Ovary (tissue), 9 donors: ENCODE measurements around the gene RNF6. TPM values are rescaled to one million over a fixed set of nuclear protein-coding genes. Genes with fewer than 3 reads are reported as not detected.

Experiments used
- DNase-seq, 5 donors: peaks; one replicate each; pipeline ENCODE4 v3.0.0-alpha.2; 2019 to 2020
- H3K27ac ChIP-seq, 2 donors: fragments of 200-600 bp; one replicate each; pipeline versions ENCODE4 v1.5.1 to v1.8.0; 2019 to 2022
- H3K27me3 ChIP-seq: fragments of 200-600 bp; one replicate; pipeline ENCODE4 v1.8.0; 2022
- H3K36me3 ChIP-seq: fragments of 200-600 bp; sonication (generic); one replicate; pipeline ENCODE4 v1.5.1; 2019
- H3K4me1 ChIP-seq: one replicate; pipeline ENCODE4 v1.8.1; 2013; ENCODE audit warnings: mild to moderate bottlenecking, moderate library complexity; ENCODE audit not compliant: insufficient read depth
- H3K4me3 ChIP-seq: fragments of 200-600 bp; sonication (generic); one replicate; pipeline ENCODE4 v1.5.1; 2017
- H3K9me3 ChIP-seq, 2 donors: fragments of 200-600 bp in 1 of 2; sonication (generic) in 1 of 2; one replicate each; pipeline versions ENCODE4 v1.5.1 to v1.8.1; 2013 to 2019; ENCODE audit warnings: mild to moderate bottlenecking in 1 of 2, moderate library complexity in 1 of 2
- EP300 ChIP-seq: sonication (generic); formaldehyde crosslinking; IDR thresholded peaks from one replicate; pipeline ENCODE4 v1.6.1; 2017; ENCODE audit warnings: antibody characterized with exemption
- POLR2A ChIP-seq: fragments of 450-650 bp; IDR thresholded peaks from one replicate; pipeline ENCODE4 v1.6.1; 2017; ENCODE audit warnings: antibody characterized with exemption, mild to moderate bottlenecking, moderate library complexity
- WGBS, 3 donors: extraction: QIAGEN DNeasy Blood & Tissue Kit in 1 of 3; methylation state at CpG; one replicate each; pipeline versions ENCODE4 v1.1.5 to v1.1.7; 2013 to 2017; 5-methylcytosine and 5-hydroxymethylcytosine counted together
- intact Hi-C, 4 donors: fragments of 100-400 bp; cut with DNase I; formaldehyde crosslinking; loops; one replicate each; pipeline versions ENCODE4 v1.11.0 to v1.15.1; 2022 to 2023
- polyA plus RNA-seq, 2 donors: library from polyadenylated mRNA; stranded (reverse); fragments of 200-250 nt in 1 of 2; fragments of 350-450 nt in 1 of 2; fragmentation: Illumina TruSeq in 1 of 2; extraction: RNeasy Lipid Tissue Mini Kit (QIAGEN cat#74804) in 1 of 2; gene quantifications; one replicate each; pipeline ENCODE4 v1.2.3, GENCODE V29; 2013 to 2014
- total RNA-seq, 7 donors: library from RNA; depleted of rRNA in 2 of 7; stranded (reverse); fragments of >200 nt in 2 of 7; fragmentation: NEBNext Ultra II Directional in 3 of 7; extraction: Animal tissue kit (Norgen Biotek cat#: 25700) in 3 of 7; gene quantifications; one replicate each; pipeline versions ENCODE4 v1.1.0 to v1.2.4, GENCODE V29; 2016 to 2023
- TF ChIP-seq, protein P1 (sequence below), 3 donors: fragments of 450-650 bp in 2 of 3; fragments of 200-600 bp in 1 of 3; IDR thresholded peaks; one replicate each; pipeline versions ENCODE4 v1.5.1 to v1.8.0; 2016 to 2022; ENCODE audit warnings: antibody characterized with exemption in 3 of 3, mild to moderate bottlenecking in 1 of 3
- donor health status: DM: no; HTN: no; CAD: no; lungs with moderate emphysema.
- donor health status: DM: no; HTN: no; CAD: no.
- donor health status: Bipolar disorder and iron deficiency.
- donor health status: DM: yes; HTN: yes; CAD: no.
- donor health status: DM: no; HTN: no; CAD: no.
- donor health status: DM: yes; HTN: yes; CAD: no.

RNF6 gene
- total and polyA plus RNA-seq, 9 donors, result 10.7 to 26.2 (median 16.4) TPM

DNA sequence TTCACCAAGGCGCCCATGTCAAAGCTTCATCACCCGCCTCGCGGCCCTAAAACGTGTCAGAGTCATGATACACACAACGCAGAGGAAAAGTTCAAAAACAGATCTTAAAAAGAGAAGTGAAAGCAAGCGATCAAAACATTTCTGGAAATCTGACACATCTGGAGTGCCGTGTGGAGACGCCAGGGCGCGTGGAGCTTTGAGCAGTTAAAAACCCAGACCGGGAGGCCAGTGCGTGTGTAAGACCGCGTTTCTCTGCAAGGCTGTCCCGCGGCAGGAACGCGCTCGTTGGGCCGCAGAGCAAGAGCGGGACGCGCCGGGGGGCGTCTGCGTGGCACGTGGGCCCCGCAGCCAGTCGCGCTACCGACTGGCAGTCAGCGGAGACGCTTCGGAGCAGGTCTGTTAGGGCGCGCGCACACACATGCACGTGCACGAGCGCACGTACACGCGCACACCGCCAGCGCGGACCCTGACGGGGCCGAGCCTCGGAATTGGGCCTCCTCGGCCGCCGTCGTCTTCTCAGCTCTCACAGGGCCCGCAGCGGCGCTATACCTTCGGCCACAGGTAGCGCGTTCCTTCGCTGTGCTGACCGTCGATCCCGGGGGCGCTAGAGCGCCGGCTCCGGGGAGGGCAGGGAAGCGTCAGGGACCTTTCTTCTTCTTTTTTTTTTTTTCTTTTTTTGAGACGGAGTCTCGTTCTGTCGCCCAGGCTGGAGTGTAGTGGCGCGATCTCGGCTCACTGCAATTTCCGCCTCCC lies 35.8 kb downstream of the RNF6 start:
- TF ChIP-seq EP300, result no peak
- TF ChIP-seq, protein P1, sequence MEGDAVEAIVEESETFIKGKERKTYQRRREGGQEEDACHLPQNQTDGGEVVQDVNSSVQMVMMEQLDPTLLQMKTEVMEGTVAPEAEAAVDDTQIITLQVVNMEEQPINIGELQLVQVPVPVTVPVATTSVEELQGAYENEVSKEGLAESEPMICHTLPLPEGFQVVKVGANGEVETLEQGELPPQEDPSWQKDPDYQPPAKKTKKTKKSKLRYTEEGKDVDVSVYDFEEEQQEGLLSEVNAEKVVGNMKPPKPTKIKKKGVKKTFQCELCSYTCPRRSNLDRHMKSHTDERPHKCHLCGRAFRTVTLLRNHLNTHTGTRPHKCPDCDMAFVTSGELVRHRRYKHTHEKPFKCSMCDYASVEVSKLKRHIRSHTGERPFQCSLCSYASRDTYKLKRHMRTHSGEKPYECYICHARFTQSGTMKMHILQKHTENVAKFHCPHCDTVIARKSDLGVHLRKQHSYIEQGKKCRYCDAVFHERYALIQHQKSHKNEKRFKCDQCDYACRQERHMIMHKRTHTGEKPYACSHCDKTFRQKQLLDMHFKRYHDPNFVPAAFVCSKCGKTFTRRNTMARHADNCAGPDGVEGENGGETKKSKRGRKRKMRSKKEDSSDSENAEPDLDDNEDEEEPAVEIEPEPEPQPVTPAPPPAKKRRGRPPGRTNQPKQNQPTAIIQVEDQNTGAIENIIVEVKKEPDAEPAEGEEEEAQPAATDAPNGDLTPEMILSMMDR (IDR thresholded peaks at IDR 0.05), result peak; percentile 41 to 62 (median 57)
- Histone ChIP-seq H3K27me3 (no peaks in the 10 kb centered on the region), H3K9me3 (no peaks in the 10 kb centered on the region), H3K27ac (peak overlapping the region; percentile 55 to 81), H3K4me1 (peaks cover 9% of the 10 kb centered on the region), H3K4me3 (peak overlapping the region; percentile 62), H3K36me3 (no peaks in the 10 kb centered on the region)
- WGBS, 3 donors, result 0 to 1% (median 1%) methylated on average over 65 to 76 of the region's 76 CpGs
- intact Hi-C loops, result loop anchor here (5.0 to 10.0 kb wide), 5 partner anchors 299 to 749 kb away; no protein-coding TSS in a partner anchor
- DNase-seq, result peak; percentile 85 to 92 (median 91)

DNA sequence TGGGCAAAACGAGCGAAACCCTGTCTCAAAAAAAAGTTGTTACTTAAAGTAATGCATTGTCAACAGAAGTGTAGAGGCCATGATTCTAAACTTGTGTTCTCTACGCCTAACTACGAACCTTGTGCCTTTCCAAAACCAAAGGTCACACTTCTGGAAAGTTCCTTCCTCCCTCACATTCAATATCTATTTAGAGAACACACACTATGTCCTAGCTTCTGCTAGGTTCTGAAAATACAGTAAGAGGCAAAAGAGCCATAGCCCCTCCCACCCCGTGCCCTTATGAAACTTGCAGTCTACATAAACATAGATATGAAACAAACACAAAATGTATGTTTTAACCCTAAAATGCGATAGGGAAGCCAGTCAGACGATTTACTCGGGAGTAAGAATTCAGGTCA lies 36.4 kb downstream of the RNF6 start:
- peak overlapping the region; percentile 62 for H3K4me3 ChIP-seq
- no peaks in the 10 kb centered on the region for H3K9me3 ChIP-seq
- no peaks in the 10 kb centered on the region for H3K27me3 ChIP-seq
- intact Hi-C loops, result loop anchor here (5.0 to 10.0 kb wide), 5 partner anchors 299 to 749 kb away; no protein-coding TSS in a partner anchor
- H3K36me3 ChIP-seq, result no peaks in the 10 kb centered on the region
- TF ChIP-seq EP300, result no peak
- TF ChIP-seq POLR2A, result no peak
- TF ChIP-seq, protein P1 (IDR thresholded peaks at IDR 0.05), result no peak
- WGBS, 3 donors, result 30 to 31% (median 31%) methylated on average over 8 of the region's 8 CpGs
- H3K4me1 ChIP-seq, result peaks cover 9% of the 10 kb centered on the region
- peak overlapping the region in 1 of 2 donors; percentile 81 for H3K27ac ChIP-seq
- peak in 3 of 5 donors; percentile 17 to 39 (median 22) for DNase-seq

DNA sequence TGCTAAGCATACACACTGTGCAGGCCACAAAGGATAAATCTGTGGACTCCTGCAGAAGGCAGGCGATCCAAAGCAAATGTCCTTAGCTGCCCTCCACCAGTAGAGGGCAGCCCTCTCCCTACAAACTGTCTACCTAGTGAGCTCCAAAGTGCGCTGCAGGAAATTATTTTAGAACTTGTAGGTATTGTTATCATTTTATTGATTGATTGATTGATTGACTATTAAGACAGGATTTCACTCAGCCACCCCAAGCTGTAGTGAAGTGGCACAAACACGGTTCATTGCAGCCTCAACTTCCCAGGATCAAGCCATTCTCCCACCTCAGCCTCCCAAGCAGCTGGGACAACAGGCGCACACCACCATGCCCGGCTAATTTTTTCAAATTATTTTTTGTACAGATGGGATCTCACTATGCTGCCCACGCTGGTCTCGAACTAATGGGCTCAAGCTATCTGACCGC lies 37.3 kb downstream of the RNF6 start:
- H3K4me3 ChIP-seq, result no peak overlapping the region
- WGBS, 3 donors, result 62 to 67% (median 62%) methylated on average over 8 of the region's 8 CpGs
- no peak for TF ChIP-seq POLR2A
- TF ChIP-seq, protein P1 (IDR thresholded peaks at IDR 0.05), result peak; percentile 41 to 70 (median 52)
- H3K27me3 ChIP-seq, result no peaks in the 10 kb centered on the region
- no peak overlapping the region for H3K27ac ChIP-seq
- H3K36me3 ChIP-seq, result no peaks in the 10 kb centered on the region
- DNase-seq, result peak; percentile 47 to 71 (median 63)
- peaks cover 9% of the 10 kb centered on the region for H3K4me1 ChIP-seq
- intact Hi-C loops, result loop anchor here (5.0 to 10.0 kb wide), 5 partner anchors 300 to 750 kb away; no protein-coding TSS in a partner anchor
- no peaks in the 10 kb centered on the region for H3K9me3 ChIP-seq

DNA sequence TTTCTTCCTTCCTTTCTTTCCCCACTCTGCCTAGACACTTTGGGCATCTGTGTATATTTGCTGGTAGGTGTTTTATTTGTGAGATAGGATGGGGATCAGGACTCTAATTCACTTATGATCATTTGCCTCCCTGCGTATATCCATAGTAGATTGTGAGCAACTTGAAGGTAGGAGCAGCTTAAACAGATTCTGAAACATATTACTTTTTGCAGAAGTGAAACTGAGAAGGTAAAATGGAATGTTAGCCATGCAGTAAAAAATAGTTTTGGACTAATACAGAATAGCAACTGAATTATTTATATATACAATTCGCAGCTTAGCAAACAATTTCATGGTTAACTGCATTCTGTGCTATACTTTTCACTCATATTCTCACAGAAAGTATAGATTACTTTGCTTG lies 38.7 kb downstream of the RNF6 start:
- H3K4me1 ChIP-seq, result peaks cover 9% of the 10 kb centered on the region
- intact Hi-C loops, result loop anchor here in 3 of 4 donors (5.0 to 10.0 kb wide), 4 partner anchors 301 to 751 kb away; no protein-coding TSS in a partner anchor
- H3K27me3 ChIP-seq, result no peaks in the 10 kb centered on the region
- H3K4me3 ChIP-seq, result no peak overlapping the region
- H3K36me3 ChIP-seq, result no peaks in the 10 kb centered on the region
- no peak overlapping the region for H3K27ac ChIP-seq
- H3K9me3 ChIP-seq, result no peaks in the 10 kb centered on the region
- TF ChIP-seq, protein P1 (IDR thresholded peaks at IDR 0.05), result no peak
- TF ChIP-seq EP300 (no peak), POLR2A (no peak)
- 83 to 90% (median 88%) methylated on average over 2 of the region's 2 CpGs for WGBS, 3 donors
- no peak for DNase-seq
